Measurements from ENCODE around the gene TNFSF12.
A peak's percentile ranks its signal among the peaks of the same experiment; 100 is the strongest.

The TNFSF12 gene

GRCh38 chr17:7548585-7549400, at the start of gene TNFSF12:
Gene TNFSF12 (plus strand): TSS chr17:7549058. CDS start chr17:7549154, 96 bp downstream.
- no peak for DNase-seq

- DNase-seq = no peak
Observed at GRCh38 chr17:7499161-7499560, 49.7 kb upstream of the TNFSF12 start.

- DNase-seq = no peak
Observed at GRCh38 chr17:7501729-7502128, 47.1 kb upstream of the TNFSF12 start.

- no peak for DNase-seq
Observed at GRCh38 chr17:7502171-7502847, 46.5 kb upstream of the TNFSF12 start.

GRCh38 chr17:7502987-7503386, 45.9 kb upstream of the TNFSF12 start:
- DNase-seq = no peak

- no peak for DNase-seq
Observed at GRCh38 chr17:7503521-7503920, 45.3 kb upstream of the TNFSF12 start.

GRCh38 chr17:7508145-7508544, 40.7 kb upstream of the TNFSF12 start:
- DNase-seq = no peak

GRCh38 chr17:7508846-7509245, 40.0 kb upstream of the TNFSF12 start:
- no peak for DNase-seq

GRCh38 chr17:7509937-7510336, 38.9 kb upstream of the TNFSF12 start:
- DNase-seq = no peak

GRCh38 chr17:7511108-7511507, 37.8 kb upstream of the TNFSF12 start:
- no peak for DNase-seq

- DNase-seq = no peak
Observed at GRCh38 chr17:7512105-7512504, 36.8 kb upstream of the TNFSF12 start.

GRCh38 chr17:7512824-7513540, 35.9 kb upstream of the TNFSF12 start:
- DNase-seq = no peak

- no peak for DNase-seq
Observed at GRCh38 chr17:7513850-7514419, 34.9 kb upstream of the TNFSF12 start.

- no peak for DNase-seq
Observed at GRCh38 chr17:7515911-7516610, 32.8 kb upstream of the TNFSF12 start.

GRCh38 chr17:7523033-7523432, 25.8 kb upstream of the TNFSF12 start:
- DNase-seq = peak; percentile 3

GRCh38 chr17:7528842-7529241, 20.0 kb upstream of the TNFSF12 start:
- DNase-seq = no peak

- no peak for DNase-seq
Observed at GRCh38 chr17:7530023-7530900, 18.6 kb upstream of the TNFSF12 start.

GRCh38 chr17:7538050-7538449, 10.8 kb upstream of the TNFSF12 start:
- DNase-seq = no peak

GRCh38 chr17:7538891-7539545, 9.8 kb upstream of the TNFSF12 start:
- DNase-seq = no peak

- DNase-seq = no peak
Observed at GRCh38 chr17:7541074-7541621, 7.7 kb upstream of the TNFSF12 start.

GRCh38 chr17:7544911-7545310, 3.9 kb upstream of the TNFSF12 start:
- DNase-seq = no peak
